Measurements from ENCODE around the gene AFF3. TPM values are rescaled to one million over a fixed set of nuclear protein-coding genes. Genes with fewer than 3 reads are reported as not detected.

Gene AFF3
- total RNA-seq, 4 donors from 2014 or later, result 9.0 to 20.2 (median 14.5) TPM

DNA sequence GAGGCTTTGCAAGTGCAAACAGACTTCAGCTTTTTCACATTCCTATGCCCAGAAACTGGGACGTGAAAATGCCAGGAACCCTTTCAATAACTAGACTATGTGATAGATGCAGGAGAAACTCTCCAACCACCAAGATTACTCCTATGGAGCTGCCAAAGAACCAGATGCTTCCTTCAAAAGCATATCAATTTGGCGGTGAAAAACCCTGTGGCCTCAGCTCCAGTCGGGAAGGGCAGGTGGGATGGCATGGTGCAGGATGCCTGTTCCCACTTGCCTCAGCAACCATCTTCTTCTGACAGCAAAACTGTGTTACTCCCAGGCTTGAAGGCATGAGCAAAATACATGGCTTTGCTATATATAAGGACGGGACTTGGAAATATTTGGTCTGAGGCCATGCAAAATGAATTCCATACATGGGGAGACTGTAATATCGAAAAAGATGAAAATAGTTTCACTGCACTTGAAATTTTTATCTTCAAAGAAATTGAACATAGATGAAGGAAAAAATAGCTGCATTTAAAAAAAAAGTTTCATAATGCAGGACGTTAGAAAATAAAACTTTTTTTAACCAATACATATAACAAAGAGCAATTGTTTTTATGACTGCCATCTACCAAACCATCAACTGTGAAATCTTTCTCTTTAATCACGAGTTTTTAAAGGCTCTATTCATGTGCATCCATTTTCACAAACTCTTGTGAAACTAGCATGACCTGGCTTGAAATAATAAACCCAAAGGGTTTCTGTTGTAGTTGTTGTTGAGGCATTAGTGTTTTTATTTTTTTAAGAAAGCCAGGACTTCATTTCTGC, 99.1 kb downstream of the AFF3 start:
- Histone ChIP-seq H3K4me3 (no peak overlapping the region), H3K36me3 (no peaks in the 10 kb centered on the region), H3K9me3 (no peaks in the 10 kb centered on the region), H3K27ac (no peak overlapping the region), H3K27me3 (no peaks in the 10 kb centered on the region), H3K4me1 (no peaks in the 10 kb centered on the region)
- WGBS, 2 donors (ENCODE audit: low coverage in 1 of 2), result 82 to 91% methylated on average over 6 to 7 of the region's 7 CpGs
- intact Hi-C loops (cut with DNase I; ENCODE audit: low total_unique reads), result no loop called here
- in situ Hi-C loops (cut with MboI; ENCODE audit: low pct_ligation_motif_present in 1 of 4, low pct_unique_long_range_greater_than_20kb in 1 of 4, low sequenced_read_pairs in 3 of 4), result no loop called here
- no peak for DNase-seq
- no peak for TF ChIP-seq POLR2A (IDR thresholded peaks at IDR 0.05)
- TF ChIP-seq EP300 (IDR thresholded peaks at IDR 0.05; ENCODE audit: low read depth), result no peak
- TF ChIP-seq POLR2AphosphoS5 (IDR thresholded peaks at IDR 0.05), result no peak
- TF ChIP-seq, protein P1, sequence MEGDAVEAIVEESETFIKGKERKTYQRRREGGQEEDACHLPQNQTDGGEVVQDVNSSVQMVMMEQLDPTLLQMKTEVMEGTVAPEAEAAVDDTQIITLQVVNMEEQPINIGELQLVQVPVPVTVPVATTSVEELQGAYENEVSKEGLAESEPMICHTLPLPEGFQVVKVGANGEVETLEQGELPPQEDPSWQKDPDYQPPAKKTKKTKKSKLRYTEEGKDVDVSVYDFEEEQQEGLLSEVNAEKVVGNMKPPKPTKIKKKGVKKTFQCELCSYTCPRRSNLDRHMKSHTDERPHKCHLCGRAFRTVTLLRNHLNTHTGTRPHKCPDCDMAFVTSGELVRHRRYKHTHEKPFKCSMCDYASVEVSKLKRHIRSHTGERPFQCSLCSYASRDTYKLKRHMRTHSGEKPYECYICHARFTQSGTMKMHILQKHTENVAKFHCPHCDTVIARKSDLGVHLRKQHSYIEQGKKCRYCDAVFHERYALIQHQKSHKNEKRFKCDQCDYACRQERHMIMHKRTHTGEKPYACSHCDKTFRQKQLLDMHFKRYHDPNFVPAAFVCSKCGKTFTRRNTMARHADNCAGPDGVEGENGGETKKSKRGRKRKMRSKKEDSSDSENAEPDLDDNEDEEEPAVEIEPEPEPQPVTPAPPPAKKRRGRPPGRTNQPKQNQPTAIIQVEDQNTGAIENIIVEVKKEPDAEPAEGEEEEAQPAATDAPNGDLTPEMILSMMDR (IDR thresholded peaks at IDR 0.05), result no peak

DNA sequence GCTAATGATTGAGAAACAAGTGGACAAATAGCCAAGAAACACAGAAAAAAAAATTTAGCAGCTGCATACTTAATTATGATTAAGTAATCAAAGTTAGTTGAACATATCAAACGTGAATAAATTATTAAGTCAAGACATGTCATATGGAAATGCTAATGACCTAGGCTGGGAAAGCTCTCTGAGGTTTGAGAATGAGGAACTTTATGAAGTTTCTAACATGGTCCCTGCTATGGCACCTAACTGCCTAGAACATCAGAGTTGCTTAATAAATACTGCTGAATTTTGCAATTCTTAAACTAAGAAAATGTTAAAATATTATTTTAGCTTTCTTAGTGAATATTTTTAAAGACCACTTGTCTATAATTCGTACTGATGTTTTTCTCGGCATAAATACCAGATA, 99.8 kb downstream of the AFF3 start:
- Histone ChIP-seq H3K9me3 (no peaks in the 10 kb centered on the region), H3K4me3 (no peak overlapping the region), H3K27ac (no peak overlapping the region), H3K4me1 (no peaks in the 10 kb centered on the region), H3K36me3 (no peaks in the 10 kb centered on the region), H3K27me3 (no peaks in the 10 kb centered on the region)
- intact Hi-C loops (cut with DNase I; ENCODE audit: low total_unique reads), result no loop called here
- TF ChIP-seq, protein P1 (IDR thresholded peaks at IDR 0.05), result no peak
- TF ChIP-seq POLR2A (IDR thresholded peaks at IDR 0.05), result no peak
- no peak for TF ChIP-seq EP300 (IDR thresholded peaks at IDR 0.05; ENCODE audit: low read depth)
- TF ChIP-seq POLR2AphosphoS5 (IDR thresholded peaks at IDR 0.05), result no peak
- in situ Hi-C loops (cut with MboI; ENCODE audit: low pct_ligation_motif_present in 1 of 4, low pct_unique_long_range_greater_than_20kb in 1 of 4, low sequenced_read_pairs in 3 of 4), result no loop called here
- DNase-seq, result no peak
- 88 to 90% methylated on average over 3 of the region's 3 CpGs for WGBS, 2 donors (ENCODE audit: low coverage in 1 of 2)

DNA sequence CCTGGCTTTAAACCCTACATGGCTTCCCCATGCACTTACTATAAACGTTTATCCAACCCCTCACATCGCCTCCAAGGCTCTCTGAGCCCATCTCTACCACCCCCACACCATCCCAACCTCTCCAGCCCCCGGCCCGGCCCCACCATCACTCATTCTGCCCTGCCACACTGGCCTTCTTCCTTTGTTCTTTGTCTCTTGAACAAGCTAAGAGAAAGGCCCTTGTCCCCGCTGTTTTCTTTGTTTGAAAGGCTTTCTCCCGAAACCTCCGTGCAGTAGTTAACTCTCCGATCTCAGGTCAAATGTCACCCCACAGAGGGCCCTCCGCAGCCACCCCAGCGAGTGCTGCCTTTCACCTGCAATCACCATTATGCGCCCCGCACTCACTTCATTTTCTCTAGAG, 100.4 kb downstream of the AFF3 start:
- WGBS, 2 donors (ENCODE audit: low coverage in 1 of 2), result 83 to 87% methylated on average over 12 of the region's 12 CpGs
- in situ Hi-C loops (cut with MboI; ENCODE audit: low pct_ligation_motif_present in 1 of 4, low pct_unique_long_range_greater_than_20kb in 1 of 4, low sequenced_read_pairs in 3 of 4) (no loop called here), intact Hi-C loops (cut with DNase I; ENCODE audit: low total_unique reads) (no loop called here)
- Histone ChIP-seq H3K36me3 (no peaks in the 10 kb centered on the region), H3K9me3 (no peaks in the 10 kb centered on the region), H3K4me1 (no peaks in the 10 kb centered on the region), H3K27me3 (no peaks in the 10 kb centered on the region), H3K4me3 (no peak overlapping the region), H3K27ac (no peak overlapping the region)
- DNase-seq, result no peak
- TF ChIP-seq EP300 (IDR thresholded peaks at IDR 0.05; ENCODE audit: low read depth) (no peak), POLR2A (IDR thresholded peaks at IDR 0.05) (no peak), POLR2AphosphoS5 (IDR thresholded peaks at IDR 0.05) (no peak)
- TF ChIP-seq, protein P1 (IDR thresholded peaks at IDR 0.05), result no peak

DNA sequence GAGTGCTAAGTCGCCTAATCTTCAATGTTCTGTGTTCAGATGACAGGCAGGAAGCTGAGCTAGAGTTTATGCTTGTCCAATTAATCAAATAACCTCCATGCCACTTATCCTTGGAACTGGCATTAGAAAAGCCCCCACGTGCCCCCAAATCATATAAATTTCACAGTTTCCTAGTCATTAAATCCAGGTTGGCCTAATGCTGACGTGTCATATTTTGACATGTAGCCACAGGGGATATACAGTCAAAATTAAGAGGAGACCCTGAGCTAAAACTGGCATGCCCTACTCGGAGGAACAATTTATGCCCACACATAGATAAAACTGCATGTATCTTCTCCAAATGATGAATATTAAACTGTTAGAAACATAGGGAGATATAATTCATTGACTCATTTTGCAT, 101.0 kb downstream of the AFF3 start:
- WGBS, 2 donors (ENCODE audit: low coverage in 1 of 2), result 88 to 91% methylated on average over 3 to 4 of the region's 4 CpGs
- in situ Hi-C loops (cut with MboI; ENCODE audit: low pct_ligation_motif_present in 1 of 4, low pct_unique_long_range_greater_than_20kb in 1 of 4, low sequenced_read_pairs in 3 of 4) (no loop called here), intact Hi-C loops (cut with DNase I; ENCODE audit: low total_unique reads) (no loop called here)
- DNase-seq, result no peak
- H3K27me3 ChIP-seq, result no peaks in the 10 kb centered on the region
- no peaks in the 10 kb centered on the region for H3K9me3 ChIP-seq
- H3K36me3 ChIP-seq, result no peaks in the 10 kb centered on the region
- H3K4me3 ChIP-seq, result no peak overlapping the region
- no peak overlapping the region for H3K27ac ChIP-seq
- no peak for TF ChIP-seq POLR2AphosphoS5 (IDR thresholded peaks at IDR 0.05)
- TF ChIP-seq, protein P1 (IDR thresholded peaks at IDR 0.05), result no peak
- TF ChIP-seq EP300 (IDR thresholded peaks at IDR 0.05; ENCODE audit: low read depth), result no peak
- TF ChIP-seq POLR2A (IDR thresholded peaks at IDR 0.05), result no peak
- H3K4me1 ChIP-seq, result no peaks in the 10 kb centered on the region
